Stomach (tissue), 9 donors: ENCODE data around the gene PLSCR3. TPM values are rescaled to one million over a fixed set of nuclear protein-coding genes. Genes with fewer than 3 reads are reported as not detected.
A peak's percentile ranks its signal among the peaks of the same experiment; 100 is the strongest.

Source experiments
- DNase-seq, 2 donors: peaks; one replicate each; pipeline versions ENCODE4 v3.0.0 to v3.0.0-alpha.2; 2013 to 2019
- H3K27ac ChIP-seq, 5 donors: fragments of 200-600 bp in 4 of 5; sonication (generic) in 4 of 5; one replicate each; pipeline ENCODE4 v1.5.1; 2013 to 2019; ENCODE audit warnings: mild to moderate bottlenecking in 1 of 5, moderate library complexity in 1 of 5
- H3K27me3 ChIP-seq, 3 donors: fragments of 200-600 bp; sonication (generic); one replicate each; pipeline ENCODE4 v1.5.1; 2017 to 2019; ENCODE audit warnings: mixed run types in 1 of 3
- H3K36me3 ChIP-seq, 4 donors: fragments of 200-600 bp; sonication (generic); 1 replicate in 3 of 4; 2 replicates in 1 of 4; pipeline ENCODE4 v1.5.1; 2016 to 2019
- H3K4me1 ChIP-seq, 4 donors: fragments of 200-600 bp; sonication (generic); one replicate each; pipeline ENCODE4 v1.5.1; 2016 to 2019
- H3K4me3 ChIP-seq, 4 donors: fragments of 200-600 bp; sonication (generic) in 3 of 4; one replicate each; pipeline ENCODE4 v1.5.1; 2016 to 2019; ENCODE audit warnings: mild to moderate bottlenecking in 1 of 4
- H3K9me3 ChIP-seq, 4 donors: fragments of 200-600 bp; sonication (generic); one replicate each; pipeline ENCODE4 v1.5.1; 2016 to 2019
- EP300 ChIP-seq: sonication (generic); formaldehyde crosslinking; IDR thresholded peaks from one replicate; pipeline ENCODE4 v1.6.1; 2017; ENCODE audit warnings: antibody characterized with exemption
- POLR2A ChIP-seq, 4 donors: fragments of 450-650 bp; IDR thresholded peaks; one replicate each; pipeline ENCODE4 v1.6.1; 2016; ENCODE audit warnings: antibody characterized with exemption in 4 of 4, control low read depth in 2 of 4, mild to moderate bottlenecking in 1 of 4, moderate library complexity in 1 of 4
- POLR2AphosphoS5 ChIP-seq, 3 donors: sonication (generic); formaldehyde crosslinking; IDR thresholded peaks; one replicate each; pipeline ENCODE4 v1.6.1; 2016; ENCODE audit warnings: antibody characterized with exemption in 3 of 3
- WGBS, 5 donors: extraction: QIAGEN DNeasy Blood & Tissue Kit in 3 of 5; methylation state at CpG; one replicate each; pipeline versions ENCODE4 v1.1.5 to v1.1.7; 2013 to 2018; 5-methylcytosine and 5-hydroxymethylcytosine counted together
- intact Hi-C: fragments of 100-400 bp; cut with DNase I; formaldehyde crosslinking; loops from one replicate; pipeline ENCODE4 v1.15.1; 2023; ENCODE audit warnings: low total_unique reads
- polyA plus RNA-seq, 3 donors: library from polyadenylated mRNA; stranded (reverse); fragments of 200-250 nt; gene quantifications; one replicate each; pipeline ENCODE4 v1.2.3, GENCODE V29; 2013
- total RNA-seq, 5 donors: library from RNA; depleted of rRNA; stranded (reverse); fragments of >200 nt; gene quantifications; one replicate each; pipeline versions ENCODE4 v1.1.0 to v1.2.3, GENCODE V29; 2014 to 2016
- TF ChIP-seq, protein P1 (sequence below), 7 experiments: fragments of 450-650 bp in 4 of 7; fragments of 200-600 bp in 3 of 7; sonication (generic) in 3 of 7; IDR thresholded peaks; one replicate each; pipeline ENCODE4 v1.5.1; 2016 to 2019; ENCODE audit warnings: antibody characterized with exemption in 7 of 7, control low read depth in 2 of 7, mild to moderate bottlenecking in 1 of 7
- donor health status: healthy with polysubstance abuse.
- donor health status: Bipolar disorder and iron deficiency.
- donor health status: healthy.

PLSCR3 gene
- total and polyA plus RNA-seq, 8 donors = 7.9 to 101 (median 24.4) TPM; not detected in 1

DNA sequence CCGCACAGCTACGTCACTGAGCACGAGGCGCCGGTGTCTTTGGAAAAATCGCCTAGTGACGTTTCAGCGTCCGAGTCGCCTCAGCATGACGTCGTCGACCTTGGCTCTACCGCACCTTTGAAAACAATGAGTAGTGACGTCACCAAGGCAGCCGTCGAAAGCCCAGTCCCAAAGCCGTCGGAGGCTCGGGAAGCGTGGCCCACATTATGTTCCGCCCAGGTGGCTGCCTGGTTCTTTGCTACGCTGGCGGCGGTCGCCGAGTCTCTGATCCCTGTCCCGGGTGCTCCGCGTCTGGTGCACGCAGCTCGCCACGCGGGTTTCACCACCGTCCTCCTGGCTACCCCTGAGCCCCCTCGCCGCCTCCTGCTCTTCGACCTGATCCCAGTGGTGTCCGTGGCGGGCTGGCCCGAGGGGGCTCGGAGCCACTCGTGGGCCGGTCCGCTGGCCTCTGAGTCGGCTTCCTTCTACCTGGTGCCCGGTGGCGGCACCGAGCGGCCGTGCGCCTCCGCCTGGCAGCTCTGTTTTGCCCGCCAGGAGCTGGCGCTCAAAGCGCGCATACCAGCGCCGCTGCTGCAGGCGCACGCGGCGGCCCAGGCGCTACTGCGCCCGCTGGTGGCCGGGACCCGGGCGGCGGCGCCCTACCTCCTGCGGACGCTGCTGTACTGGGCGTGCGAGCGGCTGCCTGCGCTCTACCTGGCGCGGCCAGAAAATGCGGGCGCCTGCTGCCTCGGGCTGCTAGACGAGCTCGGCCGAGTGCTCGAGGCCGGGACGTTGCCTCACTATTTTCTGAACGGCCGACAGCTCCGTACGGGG, 42.4 kb upstream of the PLSCR3 start:
- DNase-seq = peak; percentile 90 to 95
- TF ChIP-seq POLR2AphosphoS5 (IDR thresholded peaks at IDR 0.05) (peak; percentile 41 to 72 (median 67)), EP300 (no peak), POLR2A (IDR thresholded peaks at IDR 0.05) (no peak)
- TF ChIP-seq, protein P1, sequence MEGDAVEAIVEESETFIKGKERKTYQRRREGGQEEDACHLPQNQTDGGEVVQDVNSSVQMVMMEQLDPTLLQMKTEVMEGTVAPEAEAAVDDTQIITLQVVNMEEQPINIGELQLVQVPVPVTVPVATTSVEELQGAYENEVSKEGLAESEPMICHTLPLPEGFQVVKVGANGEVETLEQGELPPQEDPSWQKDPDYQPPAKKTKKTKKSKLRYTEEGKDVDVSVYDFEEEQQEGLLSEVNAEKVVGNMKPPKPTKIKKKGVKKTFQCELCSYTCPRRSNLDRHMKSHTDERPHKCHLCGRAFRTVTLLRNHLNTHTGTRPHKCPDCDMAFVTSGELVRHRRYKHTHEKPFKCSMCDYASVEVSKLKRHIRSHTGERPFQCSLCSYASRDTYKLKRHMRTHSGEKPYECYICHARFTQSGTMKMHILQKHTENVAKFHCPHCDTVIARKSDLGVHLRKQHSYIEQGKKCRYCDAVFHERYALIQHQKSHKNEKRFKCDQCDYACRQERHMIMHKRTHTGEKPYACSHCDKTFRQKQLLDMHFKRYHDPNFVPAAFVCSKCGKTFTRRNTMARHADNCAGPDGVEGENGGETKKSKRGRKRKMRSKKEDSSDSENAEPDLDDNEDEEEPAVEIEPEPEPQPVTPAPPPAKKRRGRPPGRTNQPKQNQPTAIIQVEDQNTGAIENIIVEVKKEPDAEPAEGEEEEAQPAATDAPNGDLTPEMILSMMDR (IDR thresholded peaks at IDR 0.05) = peak in 5 of 7 experiments; percentile 48 to 92 (median 84)
- peak overlapping the region; percentile 79 to 90 (median 84) for H3K27ac ChIP-seq
- no peaks in the 10 kb centered on the region for H3K36me3 ChIP-seq
- intact Hi-C loops = loop anchor here (5.0 kb wide), 1 partner anchor 41 kb away; the partner anchor contains the start of gene ZBTB4
- 4 to 13% (median 4%) methylated on average over 19 to 92 of the region's 92 CpGs for WGBS, 5 donors
- H3K27me3 ChIP-seq = peaks cover 11 to 84% (median 40%) of the 10 kb centered on the region in 3 donors
- H3K4me1 ChIP-seq = peaks cover 34 to 68% (median 63%) of the 10 kb centered on the region in 4 donors
- no peaks in the 10 kb centered on the region for H3K9me3 ChIP-seq
- peak overlapping the region; percentile 47 to 62 (median 54) for H3K4me3 ChIP-seq

GRCh38 chr17:7435676-7436555, 41.6 kb upstream of the PLSCR3 start:
- no peak for TF ChIP-seq POLR2A (IDR thresholded peaks at IDR 0.05)
- TF ChIP-seq, protein P1 (IDR thresholded peaks at IDR 0.05) = no peak
- TF ChIP-seq EP300 = no peak
- no peak for TF ChIP-seq POLR2AphosphoS5 (IDR thresholded peaks at IDR 0.05)

GRCh38 chr17:7432296-7432695, 38.0 kb upstream of the PLSCR3 start:
- Histone ChIP-seq H3K27ac (no peak overlapping the region), H3K9me3 (no peaks in the 10 kb centered on the region), H3K4me3 (no peak overlapping the region), H3K27me3 (peaks cover 0 to 39% (median 2%) of the 10 kb centered on the region in 3 donors), H3K36me3 (no peaks in the 10 kb centered on the region), H3K4me1 (peaks cover 7 to 28% (median 25%) of the 10 kb centered on the region in 4 donors)
- DNase-seq = no peak
- TF ChIP-seq, protein P1 (IDR thresholded peaks at IDR 0.05) = no peak
- no peak for TF ChIP-seq POLR2AphosphoS5 (IDR thresholded peaks at IDR 0.05)
- TF ChIP-seq EP300 = no peak
- no peak for TF ChIP-seq POLR2A (IDR thresholded peaks at IDR 0.05)
- 87 to 96% (median 93%) methylated on average over 11 of the region's 11 CpGs for WGBS, 5 donors
- intact Hi-C loops = no loop called here

More at GRCh38 chr17:7435676-7436555, 41.6 kb upstream of the PLSCR3 start:
- DNase-seq = peak; percentile 53 to 82
- 4 to 11% (median 5%) methylated on average over 30 to 49 of the region's 49 CpGs for WGBS, 5 donors
- no peaks in the 10 kb centered on the region for H3K36me3 ChIP-seq
- peak overlapping the region; percentile 47 to 62 (median 54) for H3K4me3 ChIP-seq
- peak overlapping the region; percentile 79 to 90 (median 84) for H3K27ac ChIP-seq
- H3K27me3 ChIP-seq = peaks cover 11 to 75% (median 34%) of the 10 kb centered on the region in 3 donors
- no peaks in the 10 kb centered on the region for H3K9me3 ChIP-seq
- H3K4me1 ChIP-seq = peaks cover 34 to 63% (median 60%) of the 10 kb centered on the region in 4 donors
- intact Hi-C loops = loop anchor here (5.0 kb wide), 1 partner anchor 41 kb away; the partner anchor contains the start of gene ZBTB4

- TF ChIP-seq POLR2AphosphoS5 (IDR thresholded peaks at IDR 0.05) (no peak), POLR2A (IDR thresholded peaks at IDR 0.05) (no peak), EP300 (no peak)
- TF ChIP-seq, protein P1 (IDR thresholded peaks at IDR 0.05) = no peak
- no peak overlapping the region for H3K27ac ChIP-seq
- peaks cover 0 to 30% (median 0%) of the 10 kb centered on the region in 3 donors for H3K27me3 ChIP-seq
- H3K4me3 ChIP-seq = no peak overlapping the region
- 80 to 92% (median 89%) methylated on average over 1 of the region's 1 CpG for WGBS, 5 donors
- H3K4me1 ChIP-seq = peaks cover 2 to 17% (median 14%) of the 10 kb centered on the region in 4 donors
- intact Hi-C loops = no loop called here
- no peaks in the 10 kb centered on the region for H3K36me3 ChIP-seq
- no peak for DNase-seq
- H3K9me3 ChIP-seq = no peaks in the 10 kb centered on the region
These were observed 36.9 kb upstream of the PLSCR3 start for GRCh38 chr17:7431231-7431630.
